Activated T-cell treated with anti-CD3 and anti-CD28 coated beads, Interleukin-2, amount 50 U/mL, for 4 hours (primary cell): ENCODE results near the gene ALG12. TPM values are rescaled to one million over a fixed set of nuclear protein-coding genes. Genes with fewer than 3 reads are reported as not detected.
A peak's percentile ranks its signal among the peaks of the same experiment; 100 is the strongest.
"Not testable (repeated sequence)": the region's sequence is repeated elsewhere in the genome, so short reads cannot be mapped to it uniquely, and the experiment has no call there.

Experiments
- ATAC-seq, 2 donors: fragments of 200-7000 bp; cut with Tn5 transposase; one replicate each; pipeline ENCODE4 v1.10.0; 2021
- DNase-seq: peaks from one replicate; pipeline ENCODE4 v3.0.0-alpha.2; 2020
- H3K27me3 Mint-ChIP-seq: one replicate; pipeline ENCODE4 v1.8.0; 2021; ENCODE audit warnings: low read depth, mixed read lengths
- H3K36me3 Mint-ChIP-seq: one replicate; pipeline ENCODE4 v1.8.0; 2022; ENCODE audit warnings: mixed read lengths; ENCODE audit not compliant: insufficient read depth
- H3K4me1 Mint-ChIP-seq: one replicate; pipeline ENCODE4 v1.8.0; 2021; ENCODE audit warnings: low read depth, mixed read lengths
- H3K4me3 Mint-ChIP-seq: one replicate; pipeline ENCODE4 v1.8.0; 2021; ENCODE audit warnings: mild to moderate bottlenecking, moderate library complexity, mixed read lengths
- H3K9me3 Mint-ChIP-seq: one replicate; pipeline ENCODE4 v1.8.0; 2021; ENCODE audit warnings: mixed read lengths
- total RNA-seq, 3 donors: library from RNA; stranded (reverse); gene quantifications; one replicate each; pipeline ENCODE4 v1.2.1, GENCODE V29; 2021

The ALG12 gene
- total RNA-seq, 3 donors from 2014 or later = 13.5 to 18.6 (median 14.6) TPM

GRCh38 chr22:49856766-49857618, 61.2 kb downstream of the ALG12 start:
- H3K27me3 Mint-ChIP-seq = no peaks in the 10 kb centered on the region
- no peak for ATAC-seq
- no peak overlapping the region for H3K4me3 Mint-ChIP-seq
- DNase-seq = no peak
- peaks cover 47% of the 10 kb centered on the region for H3K4me1 Mint-ChIP-seq
- no peaks in the 10 kb centered on the region for H3K9me3 Mint-ChIP-seq
- no peaks in the 10 kb centered on the region for H3K36me3 Mint-ChIP-seq

DNA sequence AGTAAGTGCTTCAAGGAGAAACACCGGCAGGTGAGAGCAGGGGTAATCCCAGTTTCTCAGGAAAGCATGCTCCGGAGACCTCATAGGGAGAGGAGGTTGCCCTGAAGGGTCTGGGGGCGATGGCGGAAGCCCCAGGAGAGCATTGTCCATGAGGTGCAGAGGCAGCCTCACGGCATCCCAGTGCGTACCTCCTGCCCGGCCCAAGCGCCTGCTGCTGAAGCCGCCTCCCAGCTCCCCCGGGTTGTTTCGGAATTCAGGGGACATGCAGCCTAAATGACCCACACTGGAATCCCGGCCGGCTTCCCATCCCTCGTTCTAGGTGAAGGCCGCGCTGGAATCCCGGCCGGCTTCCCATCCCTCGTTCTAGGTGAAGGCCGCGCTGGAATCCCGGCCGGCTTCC, 61.9 kb downstream of the ALG12 start:
- DNase-seq = no peak
- no peak overlapping the region for H3K4me3 Mint-ChIP-seq
- peaks cover 46% of the 10 kb centered on the region for H3K4me1 Mint-ChIP-seq
- no peaks in the 10 kb centered on the region for H3K9me3 Mint-ChIP-seq
- H3K36me3 Mint-ChIP-seq = no peaks in the 10 kb centered on the region
- peaks cover 2% of the 10 kb centered on the region for H3K27me3 Mint-ChIP-seq
- no peak for ATAC-seq

GRCh38 chr22:49855251-49855911, 62.9 kb downstream of the ALG12 start:
- H3K36me3 Mint-ChIP-seq = no peaks in the 10 kb centered on the region
- DNase-seq (no peak), ATAC-seq (no peak)
- H3K4me1 Mint-ChIP-seq = peaks cover 53% of the 10 kb centered on the region
- peak overlapping the region; percentile 92 for H3K4me3 Mint-ChIP-seq
- H3K27me3 Mint-ChIP-seq = peaks cover 5% of the 10 kb centered on the region
- no peaks in the 10 kb centered on the region for H3K9me3 Mint-ChIP-seq

- DNase-seq (no peak), ATAC-seq (peak; percentile 8 to 43)
- H3K4me1 Mint-ChIP-seq = peaks cover 57% of the 10 kb centered on the region
- H3K9me3 Mint-ChIP-seq = no peaks in the 10 kb centered on the region
- H3K36me3 Mint-ChIP-seq = no peaks in the 10 kb centered on the region
- H3K27me3 Mint-ChIP-seq = peaks cover 5% of the 10 kb centered on the region
- H3K4me3 Mint-ChIP-seq = peak overlapping the region; percentile 92
These were observed 64.0 kb downstream of the ALG12 start for GRCh38 chr22:49853981-49854831.

DNA sequence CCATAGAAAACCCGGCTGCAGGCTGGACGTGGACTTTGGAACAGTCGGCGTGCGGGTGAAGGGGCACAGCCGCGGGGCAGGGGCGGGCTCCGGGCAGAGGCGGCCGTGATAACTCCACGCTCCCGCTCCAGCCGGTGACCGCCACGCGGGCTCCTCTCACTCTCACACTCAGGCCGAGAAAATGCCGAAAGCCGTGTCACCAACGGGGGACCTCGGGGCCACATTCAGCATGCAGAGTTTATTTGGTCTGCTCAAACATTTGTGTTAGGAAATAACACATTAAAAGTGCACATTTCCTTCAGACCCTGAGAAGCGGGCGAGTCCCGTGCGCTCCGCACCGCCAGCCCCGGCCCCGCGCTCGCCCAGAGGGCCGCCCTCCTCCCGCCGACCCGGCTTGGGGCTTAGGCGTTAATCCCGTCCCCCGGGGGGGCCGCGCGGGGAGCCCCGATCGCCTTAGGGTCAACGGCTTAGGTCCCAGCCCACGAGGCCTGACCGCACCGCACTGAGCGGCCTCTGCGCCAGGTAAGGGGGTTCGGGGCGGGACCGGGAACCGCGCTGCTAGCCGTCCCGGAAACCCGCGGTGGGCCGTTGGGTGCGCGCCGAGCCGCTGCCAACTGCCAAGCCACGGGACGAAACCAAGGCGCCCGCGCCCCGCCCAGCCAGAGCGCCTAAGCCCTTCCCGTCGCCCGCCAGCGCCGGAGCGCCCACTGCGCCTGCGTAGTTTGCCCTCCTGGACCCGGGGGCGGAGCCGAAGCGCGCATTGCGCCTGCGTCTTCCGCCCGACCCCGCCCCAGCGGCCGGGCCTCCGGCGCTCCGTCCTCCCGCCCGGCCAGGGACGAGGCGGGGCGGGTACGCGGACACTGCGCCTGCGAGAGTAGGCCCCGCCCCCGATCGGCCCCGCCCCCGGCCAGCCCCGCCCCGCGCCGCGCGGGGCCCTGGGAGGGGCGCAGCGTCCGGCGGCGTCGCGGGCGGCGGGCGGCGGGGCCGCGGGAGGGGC, 65.0 kb downstream of the ALG12 start, which contains the start of gene ZBED4:
Gene ZBED4 (plus strand): TSS at position 947 of the 997 bp plus-strand sequence. CDS start 29,819 bp downstream, outside the sequence.
- Mint-ChIP-seq H3K9me3 (no peaks in the 10 kb centered on the region), H3K27me3 (peaks cover 5% of the 10 kb centered on the region), H3K36me3 (no peaks in the 10 kb centered on the region), H3K4me3 (peak within 1 kb of the TSS; percentile 92), H3K4me1 (peaks cover 49% of the 10 kb centered on the region)
- DNase-seq (peak; percentile 98), ATAC-seq (peak; percentile 84 to 85)

GRCh38 chr22:49852568-49852897, 65.7 kb downstream of the ALG12 start:
- not testable (repeated sequence) for ATAC-seq

GRCh38 chr22:49850959-49851802, 67.1 kb downstream of the ALG12 start:
- H3K27me3 Mint-ChIP-seq = peaks cover 5% of the 10 kb centered on the region
- H3K4me1 Mint-ChIP-seq = peaks cover 44% of the 10 kb centered on the region
- H3K4me3 Mint-ChIP-seq = peak overlapping the region; percentile 75
- DNase-seq (no peak), ATAC-seq (no peak)
- H3K9me3 Mint-ChIP-seq = no peaks in the 10 kb centered on the region
- no peaks in the 10 kb centered on the region for H3K36me3 Mint-ChIP-seq

More at GRCh38 chr22:49852568-49852897, 65.7 kb downstream of the ALG12 start:
- H3K36me3 Mint-ChIP-seq, DNase-seq, H3K27me3 Mint-ChIP-seq, H3K9me3 Mint-ChIP-seq: not testable (repeated sequence)
- Mint-ChIP-seq H3K4me3 (peak overlapping the region; percentile 69), H3K4me1 (peaks cover 49% of the 10 kb centered on the region)

Other genes starting within 250 kb of the ALG12 start
- 10 to 100 TPM; 26.8 to 34.9 (median 32.3) TPM for gene BRD1, start 90.6 kb downstream of the ALG12 start, total RNA-seq
- gene ZBED4, start 64.6 kb downstream of the ALG12 start, total RNA-seq = 10 to 100 TPM; 16.5 to 17.7 (median 16.8) TPM
- 10 to 100 TPM; 62.8 to 71.2 (median 64.2) TPM for gene CRELD2, start 196 bp upstream of the ALG12 start, total RNA-seq
- gene PIM3, start 42.3 kb upstream of the ALG12 start, total RNA-seq = 100 to 1,000 TPM; 426 to 498 (median 461) TPM
- under 1 TPM; 0.08 to 0.24 (median 0.13) TPM for gene IL17REL, start 94.3 kb upstream of the ALG12 start, total RNA-seq
- not detected for gene TTLL8, start 139.9 kb upstream of the ALG12 start, total RNA-seq
- gene MLC1, start 167.0 kb upstream of the ALG12 start, total RNA-seq = under 1 TPM; 0.13 to 0.87 (median 0.38) TPM
- gene MOV10L1, start 171.6 kb upstream of the ALG12 start, total RNA-seq = not detected